ENCODE results near the gene ZNRF1. TPM values are rescaled to one million over a fixed set of nuclear protein-coding genes. Genes with fewer than 3 reads are reported as not detected.

The ZNRF1 gene
- total RNA-seq, 1 donor from 2014 or later, result 10.8 TPM

- Histone ChIP-seq H3K36me3 (ENCODE audit: control insufficient read depth, insufficient read depth, low read length) (no peaks in the 10 kb centered on the region), H3K4me3 (ENCODE audit: low read depth, low read length) (no peak overlapping the region), H3K27me3 (ENCODE audit: control insufficient read depth, insufficient read depth, low read length) (no peaks in the 10 kb centered on the region)
- TF ChIP-seq, protein P1, sequence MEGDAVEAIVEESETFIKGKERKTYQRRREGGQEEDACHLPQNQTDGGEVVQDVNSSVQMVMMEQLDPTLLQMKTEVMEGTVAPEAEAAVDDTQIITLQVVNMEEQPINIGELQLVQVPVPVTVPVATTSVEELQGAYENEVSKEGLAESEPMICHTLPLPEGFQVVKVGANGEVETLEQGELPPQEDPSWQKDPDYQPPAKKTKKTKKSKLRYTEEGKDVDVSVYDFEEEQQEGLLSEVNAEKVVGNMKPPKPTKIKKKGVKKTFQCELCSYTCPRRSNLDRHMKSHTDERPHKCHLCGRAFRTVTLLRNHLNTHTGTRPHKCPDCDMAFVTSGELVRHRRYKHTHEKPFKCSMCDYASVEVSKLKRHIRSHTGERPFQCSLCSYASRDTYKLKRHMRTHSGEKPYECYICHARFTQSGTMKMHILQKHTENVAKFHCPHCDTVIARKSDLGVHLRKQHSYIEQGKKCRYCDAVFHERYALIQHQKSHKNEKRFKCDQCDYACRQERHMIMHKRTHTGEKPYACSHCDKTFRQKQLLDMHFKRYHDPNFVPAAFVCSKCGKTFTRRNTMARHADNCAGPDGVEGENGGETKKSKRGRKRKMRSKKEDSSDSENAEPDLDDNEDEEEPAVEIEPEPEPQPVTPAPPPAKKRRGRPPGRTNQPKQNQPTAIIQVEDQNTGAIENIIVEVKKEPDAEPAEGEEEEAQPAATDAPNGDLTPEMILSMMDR (IDR thresholded peaks at IDR 0.05; ENCODE audit: insufficient read depth, low read length, severe bottlenecking), result no peak
- FAIRE-seq (no peak), DNase-seq (ENCODE audit: low read depth) (no peak)
These were observed 43.8 kb downstream of the ZNRF1 start for GRCh38 chr16:75042426-75043174.

DNA sequence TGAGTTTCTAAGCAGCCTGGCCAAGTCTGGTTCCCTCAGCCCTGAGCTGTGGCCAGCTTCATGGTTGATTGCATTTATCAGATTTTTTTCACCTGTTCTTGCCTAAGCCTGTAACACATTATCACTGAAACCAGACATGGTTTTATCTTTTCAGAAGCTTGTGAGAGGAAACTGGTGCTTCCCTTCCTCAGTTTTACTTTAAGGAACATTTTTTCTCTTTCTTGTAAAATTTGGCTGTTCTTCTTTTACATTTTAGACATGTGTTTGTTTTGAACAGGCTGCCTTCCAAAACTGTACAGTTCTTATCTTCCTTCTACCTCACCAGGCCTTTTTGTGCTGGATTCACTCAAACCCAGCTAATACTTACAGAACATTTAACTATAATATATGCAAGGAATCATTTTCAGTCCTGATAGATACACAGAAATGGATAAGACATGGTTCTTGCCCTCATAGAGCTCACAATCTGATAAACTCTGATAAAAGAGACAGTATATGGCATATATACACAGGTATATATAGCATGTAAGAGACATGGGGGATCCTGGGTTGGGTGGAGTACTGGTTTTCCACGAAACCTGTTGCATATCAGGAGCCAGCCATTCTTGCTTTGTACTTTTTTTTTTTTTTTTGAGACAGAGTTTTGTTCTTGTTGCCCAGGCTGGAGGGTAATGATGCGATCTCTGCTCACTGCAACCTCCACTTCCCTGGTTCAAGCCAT lies 44.5 kb downstream of the ZNRF1 start:
- no peaks in the 10 kb centered on the region for H3K27me3 ChIP-seq (ENCODE audit: control insufficient read depth, insufficient read depth, low read length)
- FAIRE-seq, result no peak
- H3K4me3 ChIP-seq (ENCODE audit: low read depth, low read length), result no peak overlapping the region
- TF ChIP-seq, protein P1 (IDR thresholded peaks at IDR 0.05; ENCODE audit: insufficient read depth, low read length, severe bottlenecking), result no peak
- no peaks in the 10 kb centered on the region for H3K36me3 ChIP-seq (ENCODE audit: control insufficient read depth, insufficient read depth, low read length)
- DNase-seq (ENCODE audit: low read depth), result no peak

- H3K36me3 ChIP-seq (ENCODE audit: control insufficient read depth, insufficient read depth, low read length), result no peaks in the 10 kb centered on the region
- H3K4me3 ChIP-seq (ENCODE audit: low read depth, low read length), result no peak overlapping the region
- DNase-seq (ENCODE audit: low read depth) (no peak), FAIRE-seq (no peak)
- H3K27me3 ChIP-seq (ENCODE audit: control insufficient read depth, insufficient read depth, low read length), result no peaks in the 10 kb centered on the region
- TF ChIP-seq, protein P1 (IDR thresholded peaks at IDR 0.05; ENCODE audit: insufficient read depth, low read length, severe bottlenecking), result no peak
These were observed 46.1 kb downstream of the ZNRF1 start for GRCh38 chr16:75044800-75045361.

DNA sequence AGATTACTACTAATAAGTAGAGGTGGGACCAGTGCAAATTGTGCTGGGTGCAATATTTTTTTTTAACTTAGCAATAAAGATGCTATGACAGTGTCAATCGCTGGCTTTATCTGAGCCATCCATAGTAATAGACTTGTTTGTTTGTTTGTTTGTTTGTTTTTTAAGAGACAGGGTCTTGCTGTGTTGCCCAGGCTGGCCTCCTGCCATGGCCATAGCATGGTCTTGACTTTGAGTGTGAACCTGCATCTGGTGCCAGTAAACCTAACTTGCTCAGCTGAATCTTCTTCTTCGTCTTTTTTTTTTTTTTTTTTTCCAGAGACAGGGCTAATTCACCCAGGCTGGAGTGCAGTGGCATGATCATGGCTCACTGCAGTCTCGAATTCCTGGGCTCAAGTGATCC lies 46.6 kb downstream of the ZNRF1 start:
- TF ChIP-seq, protein P1 (IDR thresholded peaks at IDR 0.05; ENCODE audit: insufficient read depth, low read length, severe bottlenecking), result no peak
- Histone ChIP-seq H3K4me3 (ENCODE audit: low read depth, low read length) (no peak overlapping the region), H3K27me3 (ENCODE audit: control insufficient read depth, insufficient read depth, low read length) (no peaks in the 10 kb centered on the region), H3K36me3 (ENCODE audit: control insufficient read depth, insufficient read depth, low read length) (no peaks in the 10 kb centered on the region)
- DNase-seq (ENCODE audit: low read depth) (no peak), FAIRE-seq (no peak)

DNA sequence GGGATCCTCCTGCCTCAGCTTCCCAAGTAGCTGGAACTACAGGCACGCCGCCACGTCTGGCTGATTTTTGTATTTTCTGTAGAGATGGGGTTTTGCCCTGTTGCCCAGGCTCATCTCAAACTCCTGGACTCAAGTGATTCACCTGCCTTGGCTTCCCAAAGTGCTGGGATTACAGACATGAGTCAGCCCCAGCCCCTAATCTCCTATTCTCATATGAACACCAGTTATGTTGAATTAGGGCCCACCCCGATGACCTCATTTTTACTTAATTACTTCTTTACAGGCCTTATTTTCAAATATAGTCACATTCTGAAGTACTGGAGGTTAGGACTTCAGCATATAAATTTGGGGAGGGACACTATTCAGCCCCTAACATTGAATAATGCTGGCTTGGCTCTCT lies 49.2 kb downstream of the ZNRF1 start:
- Histone ChIP-seq H3K27me3 (ENCODE audit: control insufficient read depth, insufficient read depth, low read length) (no peaks in the 10 kb centered on the region), H3K4me3 (ENCODE audit: low read depth, low read length) (no peak overlapping the region), H3K36me3 (ENCODE audit: control insufficient read depth, insufficient read depth, low read length) (no peaks in the 10 kb centered on the region)
- TF ChIP-seq, protein P1 (IDR thresholded peaks at IDR 0.05; ENCODE audit: insufficient read depth, low read length, severe bottlenecking), result no peak
- DNase-seq (ENCODE audit: low read depth) (peak; percentile 31), FAIRE-seq (no peak)

Measured in bronchial epithelial cell (primary cell).